GM12878 (cell line): Measurements from ENCODE around the gene DIO1. TPM values are rescaled to one million over a fixed set of nuclear protein-coding genes. Genes with fewer than 3 reads are reported as not detected.

Experiments used
- BHLHE40 ChIP-seq, 2 experiments: fragments of 450-650 bp in 1 of 2; IDR thresholded peaks; 2 replicates each; pipeline ENCODE4 v1.6.1; 2011 to 2017; ENCODE audit warnings: low read depth in 2 of 2, borderline replicate concordance in 1 of 2, improper control_type of control experiment in 1 of 2, low read length in 1 of 2, mild to moderate bottlenecking in 1 of 2
- CBFB ChIP-seq: IDR thresholded peaks from 2 replicates; pipeline ENCODE4 v1.6.1; 2016; ENCODE audit warnings: antibody characterized with exemption, low read depth
- E2F8 ChIP-seq: fragments of 450-650 bp; IDR thresholded peaks from 2 replicates; pipeline ENCODE4 v1.6.1; 2018; ENCODE audit warnings: mild to moderate bottlenecking, low read depth, moderate library complexity; ENCODE audit not compliant: partially characterized antibody
- EGR1 ChIP-seq, 2 experiments: IDR thresholded peaks; 1 replicate in 1 of 2; 2 replicates in 1 of 2; pipeline ENCODE4 v1.6.1; 2011 to 2012; ENCODE audit warnings: low read depth in 2 of 2, low read length in 2 of 2, borderline replicate concordance in 1 of 2, mild to moderate bottlenecking in 1 of 2, moderate library complexity in 1 of 2
- HDGF ChIP-seq: fragments of 450-650 bp; IDR thresholded peaks from 2 replicates; pipeline ENCODE4 v1.6.1; 2016; ENCODE audit warnings: antibody characterized with exemption
- IRF4 ChIP-seq: IDR thresholded peaks from 2 replicates; pipeline ENCODE4 v1.6.1; 2011; ENCODE audit warnings: low read depth, low read length
- MLLT1 ChIP-seq: fragments of 450-650 bp; IDR thresholded peaks from 2 replicates; pipeline ENCODE4 v1.6.1; 2016; ENCODE audit warnings: mild to moderate bottlenecking
- NBN ChIP-seq: fragments of 450-650 bp; IDR thresholded peaks from 2 replicates; pipeline ENCODE4 v1.6.1; 2016
- NFYB ChIP-seq: IDR thresholded peaks from 2 replicates; pipeline ENCODE4 v1.6.1; 2011; ENCODE audit warnings: low read depth, mild to moderate bottlenecking, low read length, improper control_type of control experiment, moderate library complexity; ENCODE audit not compliant: insufficient read depth
- RAD21 ChIP-seq: IDR thresholded peaks from 2 replicates; pipeline ENCODE4 v1.6.1; 2011; ENCODE audit warnings: mild to moderate bottlenecking, low read depth, low read length, moderate library complexity; ENCODE audit not compliant: insufficient read depth
- SMC3 ChIP-seq: IDR thresholded peaks from 2 replicates; pipeline ENCODE4 v1.6.1; 2011; ENCODE audit warnings: low read length, improper control_type of control experiment, borderline replicate concordance
- SPI1 ChIP-seq: IDR thresholded peaks from 2 replicates; pipeline ENCODE4 v1.6.1; 2011; ENCODE audit warnings: low read depth, mild to moderate bottlenecking, low read length, moderate library complexity, borderline replicate concordance; ENCODE audit not compliant: insufficient read depth
- TAF1 ChIP-seq: IDR thresholded peaks from 2 replicates; pipeline ENCODE4 v1.6.1; 2011; ENCODE audit warnings: mild to moderate bottlenecking, low read depth, low read length, borderline replicate concordance
- TBL1XR1 ChIP-seq: IDR thresholded peaks from 2 replicates; pipeline ENCODE4 v1.6.1; 2012; ENCODE audit warnings: low read depth, low read length, improper control_type of control experiment
- TCF3 ChIP-seq: IDR thresholded peaks from 2 replicates; pipeline ENCODE4 v1.6.1; 2012; ENCODE audit warnings: low read depth, mild to moderate bottlenecking, low read length, borderline replicate concordance; ENCODE audit not compliant: insufficient read depth
- YBX1 ChIP-seq: fragments of 450-650 bp; IDR thresholded peaks from 2 replicates; pipeline ENCODE4 v1.6.1; 2016; ENCODE audit warnings: antibody characterized with exemption
- ZBED1 ChIP-seq: IDR thresholded peaks from 2 replicates; pipeline ENCODE4 v1.6.1; 2016; ENCODE audit warnings: borderline replicate concordance
- ZBTB4 ChIP-seq: fragments of 450-650 bp; formaldehyde crosslinking; IDR thresholded peaks from 2 replicates; pipeline ENCODE4 v1.4.0; 2022; ENCODE audit warnings: mild to moderate bottlenecking, moderate library complexity
- ZSCAN29 ChIP-seq: fragments of 450-650 bp; IDR thresholded peaks from 2 replicates; pipeline ENCODE4 v1.6.1; 2017; ENCODE audit warnings: mild to moderate bottlenecking, moderate library complexity
- polyA plus RNA-seq, 11 experiments: library from polyadenylated mRNA; depleted of rRNA in 4 of 11; unstranded in 6 of 11; stranded (reverse) in 5 of 11; fragments of >200 nt; fragmentation: Nextera tagmentation in 4 of 11; fragmentation: Illumina TruSeq in 1 of 11; extraction: Ambion mirVana in 4 of 11; extraction: Trizol in 1 of 11; gene quantifications; 1 replicate in 1 of 11; 2 replicates in 10 of 11; pipeline versions ENCODE4 v1.2.1 to v1.2.3, GENCODE V29; 2011 to 2016; ENCODE audit warnings: inconsistent platforms in 2 of 11, missing spikeins in 2 of 11, low read depth in 1 of 11
- total RNA-seq, 4 experiments: library from RNA; depleted of rRNA in 3 of 4; stranded (reverse); fragments of >200 nt in 3 of 4; fragmentation: Illumina TruSeq in 1 of 4; extraction: Trizol in 1 of 4; gene quantifications; 2 replicates each; pipeline versions ENCODE4 v1.2.1 to v1.2.3, GENCODE V29; 2013 to 2021

The DIO1 gene
- total and polyA plus RNA-seq, 10 of the 15 experiments (the other 5 are each of a cell fraction or from before 2014, with no cell fraction given), result 0.11 to 0.26 (median 0.12) TPM; not detected in 6

- TF ChIP-seq SPI1 (no peak), CBFB (no peak), ZBED1 (no peak), NBN (peak; percentile 71; the same call in 1 of the 2 replicates), HDGF (peak; percentile 88), E2F8 (no peak), BHLHE40 (IDR thresholded peaks at IDR 0.05; ENCODE audit: borderline replicate concordance in 1 of 2, low read depth in 2 of 2, low read length in 1 of 2) (no peak; a peak in 2 of 4 replicates), ZSCAN29 (no peak), ZBTB4 (CRISPR knock-in tag) (no peak), YBX1 (no peak), TAF1 (no peak), NFYB (no peak), IRF4 (no peak), EGR1 (IDR thresholded peaks at IDR 0.05; ENCODE audit: borderline replicate concordance in 1 of 2, low read depth in 2 of 2, low read length in 2 of 2) (peak in 1 of 2 experiments; percentile 56; a peak in 2 of 3 replicates), RAD21 (0 out of 2 replicates have a peak, but pooled peaks have one; percentile 10), TCF3 (no peak), SMC3 (no peak), MLLT1 (peak; percentile 61; the same call in 1 of the 2 replicates), TBL1XR1 (no peak)
These were observed 52.5 kb downstream of the DIO1 start, which contains the start of gene LRRC42 (continued) for GRCh38 chr1:53946252-53947171.
